Gastrocnemius medialis (tissue), 4 donors: Measurements from ENCODE around the gene RPL29.

ENCODE experiments used
- POLR2A ChIP-seq, 2 donors: fragments of 450-650 bp; IDR thresholded peaks; one replicate each; pipeline ENCODE4 v1.6.1; 2017; ENCODE audit warnings: antibody characterized with exemption in 2 of 2, mild to moderate bottlenecking in 2 of 2, moderate library complexity in 2 of 2
- TF ChIP-seq, protein P1 (sequence below), 5 experiments: fragments of 450-650 bp in 3 of 5; fragments of 200-600 bp in 2 of 5; sonication (generic) in 2 of 5; IDR thresholded peaks in 4 of 5; conservative IDR thresholded peaks in 1 of 5; 1 replicate in 4 of 5; 2 replicates in 1 of 5; pipeline ENCODE4 v1.5.1; 2016 to 2019; ENCODE audit warnings: antibody characterized with exemption in 5 of 5, mild to moderate bottlenecking in 3 of 5, moderate library complexity in 3 of 5

DNA sequence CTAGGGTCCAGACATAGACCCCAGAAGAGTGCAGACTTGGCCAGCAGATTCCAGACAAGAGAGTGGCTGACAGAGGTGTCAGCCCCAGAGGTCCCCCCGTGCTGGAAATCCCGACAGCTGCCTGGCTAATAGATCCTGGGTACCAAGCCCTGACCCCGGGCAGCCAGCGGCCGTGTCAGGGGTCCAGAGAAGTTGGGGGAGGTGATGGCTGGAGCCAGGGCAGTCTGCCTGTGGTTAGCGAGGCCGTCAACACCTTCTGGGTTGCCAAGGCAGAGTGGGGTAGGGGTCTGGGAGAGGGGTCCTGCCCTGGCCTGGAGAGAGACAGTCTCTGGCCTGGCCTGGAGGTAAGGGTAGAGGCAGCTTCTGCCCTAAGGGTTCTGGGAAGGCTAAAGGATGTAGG is 25.1 kb upstream of the RPL29 start:
- no peak for TF ChIP-seq POLR2A (IDR thresholded peaks at IDR 0.05)
- TF ChIP-seq, protein P1, sequence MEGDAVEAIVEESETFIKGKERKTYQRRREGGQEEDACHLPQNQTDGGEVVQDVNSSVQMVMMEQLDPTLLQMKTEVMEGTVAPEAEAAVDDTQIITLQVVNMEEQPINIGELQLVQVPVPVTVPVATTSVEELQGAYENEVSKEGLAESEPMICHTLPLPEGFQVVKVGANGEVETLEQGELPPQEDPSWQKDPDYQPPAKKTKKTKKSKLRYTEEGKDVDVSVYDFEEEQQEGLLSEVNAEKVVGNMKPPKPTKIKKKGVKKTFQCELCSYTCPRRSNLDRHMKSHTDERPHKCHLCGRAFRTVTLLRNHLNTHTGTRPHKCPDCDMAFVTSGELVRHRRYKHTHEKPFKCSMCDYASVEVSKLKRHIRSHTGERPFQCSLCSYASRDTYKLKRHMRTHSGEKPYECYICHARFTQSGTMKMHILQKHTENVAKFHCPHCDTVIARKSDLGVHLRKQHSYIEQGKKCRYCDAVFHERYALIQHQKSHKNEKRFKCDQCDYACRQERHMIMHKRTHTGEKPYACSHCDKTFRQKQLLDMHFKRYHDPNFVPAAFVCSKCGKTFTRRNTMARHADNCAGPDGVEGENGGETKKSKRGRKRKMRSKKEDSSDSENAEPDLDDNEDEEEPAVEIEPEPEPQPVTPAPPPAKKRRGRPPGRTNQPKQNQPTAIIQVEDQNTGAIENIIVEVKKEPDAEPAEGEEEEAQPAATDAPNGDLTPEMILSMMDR (IDR thresholded peaks at IDR 0.05 in 4 of 5, conservative IDR thresholded peaks at IDR 0.05 in 1 of 5), result no peak
